PFSK-1 (cell line): ENCODE measurements around the gene DDX41.

Source experiments
- POLR2AphosphoS5 ChIP-seq: IDR thresholded peaks from 2 replicates; pipeline ENCODE4 v1.6.1; 2012; ENCODE audit warnings: low read depth, mild to moderate bottlenecking, control low read depth, low read length, moderate library complexity
- REST ChIP-seq, 2 experiments: IDR thresholded peaks; 2 replicates each; pipeline versions ENCODE4 v1.6.1 to v1.8.0; 2011 to 2012; ENCODE audit warnings: low read depth in 2 of 2, low read length in 2 of 2, control low read depth in 1 of 2, inconsistent platforms in 1 of 2, mild to moderate bottlenecking in 1 of 2, moderate library complexity in 1 of 2; ENCODE audit not compliant: insufficient read depth in 1 of 2

GRCh38 chr5:177466861-177467260 lies 49.9 kb downstream of the DDX41 start:
- TF ChIP-seq POLR2AphosphoS5 (no peak), REST (IDR thresholded peaks at IDR 0.05; ENCODE audit: insufficient read depth in 1 of 2, low read depth in 2 of 2, low read length in 2 of 2) (no peak)
